Activated CD8-positive, alpha-beta T cell treated with anti-CD3 and anti-CD28 coated beads for 36 hours (primary cell): ENCODE measurements around the gene PFKFB2. TPM values are rescaled to one million over a fixed set of nuclear protein-coding genes. Genes with fewer than 3 reads are reported as not detected.

Source experiments
- ATAC-seq: fragments of 200-7000 bp; cut with Tn5 transposase; one replicate; pipeline ENCODE4 v1.10.0; 2021; ENCODE audit warnings: mild to moderate bottlenecking, moderate library complexity
- CTCF ChIA-PET: fragments of 350-600 bp; sonication (Branson Sonifier 250); formaldehyde crosslinking; loops from one replicate; lab custom pipeline; 2021; ENCODE audit warnings: antibody characterized with exemption; lab: Charles Lee
- POLR2A ChIA-PET: fragments of 350-600 bp; sonication (Branson Sonifier 250); formaldehyde crosslinking; loops from one replicate; lab custom pipeline; 2021; ENCODE audit warnings: antibody characterized with exemption; lab: Charles Lee
- DNase-seq: peaks from one replicate; pipeline ENCODE4 v3.0.0-alpha.2; 2020
- H3K27ac Mint-ChIP-seq: one replicate; pipeline ENCODE4 v1.8.0; 2021; ENCODE audit warnings: mild to moderate bottlenecking, mixed read lengths
- H3K27me3 Mint-ChIP-seq: one replicate; pipeline ENCODE4 v1.8.0; 2021; ENCODE audit warnings: mixed read lengths
- H3K36me3 Mint-ChIP-seq: one replicate; pipeline ENCODE4 v1.8.0; 2021; ENCODE audit warnings: low read depth, mixed read lengths
- H3K4me1 Mint-ChIP-seq: one replicate; pipeline ENCODE4 v1.8.0; 2021; ENCODE audit warnings: low read depth, mixed read lengths
- H3K4me3 Mint-ChIP-seq: one replicate; pipeline ENCODE4 v1.8.0; 2021; ENCODE audit warnings: mild to moderate bottlenecking, moderate library complexity, mixed read lengths
- H3K9me3 Mint-ChIP-seq: one replicate; pipeline ENCODE4 v1.8.0; 2021; ENCODE audit warnings: mixed read lengths
- intact Hi-C: fragments of 100-400 bp; cut with micrococcal nuclease; formaldehyde crosslinking; loops from one replicate; pipeline ENCODE4 v1.10.0; 2022
- total RNA-seq, 2 experiments: library from RNA; stranded (reverse); gene quantifications; one replicate each; pipeline ENCODE4 v1.2.3, GENCODE V29; 2021
- TF ChIP-seq, protein P1 (sequence below): fragments of 200-600 bp; IDR thresholded peaks from one replicate; pipeline ENCODE4 v1.8.0; 2022; ENCODE audit warnings: antibody characterized with exemption, mild to moderate bottlenecking

The PFKFB2 gene
- total RNA-seq, 2 experiments from 2014 or later = 3.5 to 4.3 TPM

DNA sequence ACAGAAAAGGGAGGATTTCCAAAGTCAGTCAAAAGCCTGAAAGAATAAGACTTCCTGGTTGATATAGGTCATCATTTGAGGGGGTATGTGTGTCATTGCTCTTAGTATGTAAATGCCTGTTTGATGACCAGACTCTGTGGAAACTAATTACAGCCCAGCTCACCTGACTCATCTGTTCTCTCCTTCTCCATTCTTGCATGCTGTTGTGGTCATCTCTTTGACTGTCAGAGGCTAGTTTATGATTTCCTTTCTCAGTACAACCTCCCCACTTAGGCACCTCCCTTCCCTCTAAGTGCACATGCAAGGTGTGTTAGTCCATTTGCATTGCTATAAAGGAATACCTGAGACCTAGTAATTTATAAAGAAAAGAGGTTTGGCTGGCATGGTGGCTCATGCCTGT, 18.1 kb upstream of the PFKFB2 start:
- H3K4me3 Mint-ChIP-seq = no peak overlapping the region
- H3K36me3 Mint-ChIP-seq = no peaks in the 10 kb centered on the region
- H3K27ac Mint-ChIP-seq = no peak overlapping the region
- peak; percentile 71 for ATAC-seq
- peaks cover 26% of the 10 kb centered on the region for H3K27me3 Mint-ChIP-seq
- CTCF ChIA-PET = interaction anchor here (3.8 kb wide), 1 partner anchor 30 kb away, joined by 17 read pairs; no protein-coding TSS in a partner anchor
- intact Hi-C loops = no loop called here
- no peaks in the 10 kb centered on the region for H3K9me3 Mint-ChIP-seq
- TF ChIP-seq, protein P1, sequence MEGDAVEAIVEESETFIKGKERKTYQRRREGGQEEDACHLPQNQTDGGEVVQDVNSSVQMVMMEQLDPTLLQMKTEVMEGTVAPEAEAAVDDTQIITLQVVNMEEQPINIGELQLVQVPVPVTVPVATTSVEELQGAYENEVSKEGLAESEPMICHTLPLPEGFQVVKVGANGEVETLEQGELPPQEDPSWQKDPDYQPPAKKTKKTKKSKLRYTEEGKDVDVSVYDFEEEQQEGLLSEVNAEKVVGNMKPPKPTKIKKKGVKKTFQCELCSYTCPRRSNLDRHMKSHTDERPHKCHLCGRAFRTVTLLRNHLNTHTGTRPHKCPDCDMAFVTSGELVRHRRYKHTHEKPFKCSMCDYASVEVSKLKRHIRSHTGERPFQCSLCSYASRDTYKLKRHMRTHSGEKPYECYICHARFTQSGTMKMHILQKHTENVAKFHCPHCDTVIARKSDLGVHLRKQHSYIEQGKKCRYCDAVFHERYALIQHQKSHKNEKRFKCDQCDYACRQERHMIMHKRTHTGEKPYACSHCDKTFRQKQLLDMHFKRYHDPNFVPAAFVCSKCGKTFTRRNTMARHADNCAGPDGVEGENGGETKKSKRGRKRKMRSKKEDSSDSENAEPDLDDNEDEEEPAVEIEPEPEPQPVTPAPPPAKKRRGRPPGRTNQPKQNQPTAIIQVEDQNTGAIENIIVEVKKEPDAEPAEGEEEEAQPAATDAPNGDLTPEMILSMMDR = no peak
- POLR2A ChIA-PET = no interaction called here
- no peaks in the 10 kb centered on the region for H3K4me1 Mint-ChIP-seq
- peak; percentile 11 for DNase-seq

DNA sequence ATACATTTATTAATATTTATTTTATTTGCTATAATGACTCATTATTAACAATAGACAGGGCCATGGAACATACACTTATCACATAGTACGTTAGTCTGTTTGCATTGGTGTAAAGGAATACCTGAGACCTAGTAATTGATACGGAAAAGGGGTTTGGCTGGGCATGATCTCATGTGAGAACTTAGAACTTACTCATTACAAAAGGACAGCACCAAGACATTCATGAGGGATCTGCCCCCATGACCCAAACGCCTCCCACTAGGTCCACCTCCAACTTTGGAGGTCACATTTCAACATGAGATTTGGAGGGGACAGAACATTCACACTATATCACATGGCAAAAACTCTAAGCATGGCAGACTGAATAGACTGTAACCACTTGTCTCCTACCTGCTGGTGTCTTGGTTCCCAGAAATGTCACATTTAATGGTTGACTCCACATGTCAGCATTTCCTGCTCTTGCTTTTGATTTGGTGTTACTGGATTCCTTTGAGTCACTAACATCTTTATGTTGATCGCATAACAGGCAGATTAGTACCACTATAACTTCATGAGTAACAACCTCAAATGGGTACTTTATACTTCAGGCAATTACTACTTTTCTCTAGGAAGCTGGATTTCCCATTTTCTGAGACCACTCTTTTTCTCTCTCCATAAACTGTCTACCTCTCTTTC, 17.1 kb upstream of the PFKFB2 start:
- CTCF ChIA-PET = interaction anchor here (2.8 to 3.8 kb wide), 2 partner anchors 13 to 31 kb away, joined by 15 to 17 read pairs; no protein-coding TSS in a partner anchor

DNA sequence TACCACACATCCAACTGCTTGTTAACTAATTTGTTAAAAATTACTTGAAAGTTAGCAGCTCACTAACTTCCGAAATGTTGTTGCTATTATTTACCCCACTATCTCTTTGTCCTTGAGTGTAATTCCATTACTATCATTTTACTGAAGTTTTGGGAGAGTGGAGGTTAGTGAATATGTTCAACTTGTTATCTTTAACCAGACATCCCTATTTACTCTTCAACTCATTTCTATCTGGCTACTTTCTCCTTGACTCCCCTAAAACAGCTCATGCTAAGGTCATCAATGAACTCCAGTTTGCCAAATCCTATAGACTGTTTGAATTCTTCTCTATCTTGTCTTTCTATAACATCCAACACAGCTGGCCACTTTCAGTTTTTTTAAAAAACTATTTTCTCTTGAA, 16.2 kb upstream of the PFKFB2 start:
- H3K9me3 Mint-ChIP-seq = no peaks in the 10 kb centered on the region
- no peak for DNase-seq
- peaks cover under 1% of the 10 kb centered on the region for H3K36me3 Mint-ChIP-seq
- TF ChIP-seq, protein P1 = no peak
- no peaks in the 10 kb centered on the region for H3K4me1 Mint-ChIP-seq
- intact Hi-C loops = no loop called here
- ATAC-seq = no peak
- H3K27me3 Mint-ChIP-seq = peaks cover 13% of the 10 kb centered on the region
- ChIA-PET POLR2A (no interaction called here), CTCF (interaction anchor here (0.8 to 3.8 kb wide), 3 partner anchors 12 to 311 kb away, joined by 4 to 17 read pairs (median 15); no protein-coding TSS in a partner anchor)
- no peak overlapping the region for H3K4me3 Mint-ChIP-seq
- no peak overlapping the region for H3K27ac Mint-ChIP-seq

More for the DNA sequence above, 17.1 kb upstream of the PFKFB2 start:
- intact Hi-C loops = no loop called here
- Mint-ChIP-seq H3K4me3 (no peak overlapping the region), H3K27me3 (peaks cover 21% of the 10 kb centered on the region), H3K9me3 (no peaks in the 10 kb centered on the region), H3K27ac (no peak overlapping the region), H3K36me3 (no peaks in the 10 kb centered on the region), H3K4me1 (no peaks in the 10 kb centered on the region)
- peak; percentile 34 for ATAC-seq
- POLR2A ChIA-PET = interaction anchor here (0.6 kb wide), 1 partner anchor 376 kb away, joined by 3 read pairs; no protein-coding TSS in a partner anchor
- TF ChIP-seq, protein P1 = no peak
- DNase-seq = no peak

DNA sequence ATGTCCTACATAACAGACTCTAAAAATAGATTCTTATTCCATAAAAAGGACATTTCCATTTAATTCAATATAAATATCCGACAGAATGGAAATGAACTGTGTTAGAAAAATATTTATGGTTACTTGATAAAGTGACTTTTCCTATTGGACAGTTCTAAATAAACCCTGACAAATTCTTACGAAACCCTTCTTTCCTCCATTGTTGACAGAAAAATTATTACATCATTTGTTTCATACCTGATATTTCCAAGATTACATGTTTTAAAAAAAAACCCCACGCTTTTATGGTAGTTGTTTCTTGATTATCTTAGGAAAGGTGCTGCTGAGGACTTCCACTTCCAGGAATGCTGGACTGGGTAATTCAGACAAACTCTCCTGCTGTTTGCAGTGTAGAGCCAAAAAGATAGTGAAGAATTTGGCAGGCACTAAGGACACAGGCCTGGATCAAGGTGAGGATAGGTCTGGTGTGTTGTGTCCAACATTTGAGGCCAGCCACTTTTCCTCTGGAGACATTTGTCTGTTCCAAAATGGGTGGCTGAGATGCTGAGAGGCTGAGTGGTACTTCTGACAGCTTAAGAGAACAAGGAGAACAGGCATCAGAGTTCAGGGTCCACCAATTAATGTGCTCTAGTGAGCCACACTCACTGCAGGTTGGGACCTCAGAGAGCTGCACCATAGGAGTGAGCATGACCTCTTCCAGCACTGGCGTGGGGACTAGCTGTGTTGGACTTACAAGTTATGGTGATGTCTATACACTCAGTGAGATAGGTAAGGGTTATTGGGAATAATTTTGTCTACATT, 13.5 kb upstream of the PFKFB2 start:
- Mint-ChIP-seq H3K27ac (no peak overlapping the region), H3K4me1 (peaks cover 11% of the 10 kb centered on the region), H3K27me3 (peaks cover 2% of the 10 kb centered on the region), H3K9me3 (no peaks in the 10 kb centered on the region), H3K36me3 (peaks cover 8% of the 10 kb centered on the region), H3K4me3 (no peak overlapping the region)
- CTCF ChIA-PET = interaction anchor here (0.7 to 1.8 kb wide), 7 partner anchors 10 to 460 kb away, joined by 3 to 10 read pairs (median 3); no protein-coding TSS in a partner anchor
- ATAC-seq = no peak
- DNase-seq = no peak
- TF ChIP-seq, protein P1 = no peak
- POLR2A ChIA-PET = interaction anchor here (0.7 kb wide), 1 partner anchor 9 kb away, joined by 3 read pairs; no protein-coding TSS in a partner anchor
- intact Hi-C loops = no loop called here
